GM12878 (cell line): ENCODE results near the gene OGFOD2. TPM values are rescaled to one million over a fixed set of nuclear protein-coding genes. Genes with fewer than 3 reads are reported as not detected.
A peak's percentile ranks its signal among the peaks of the same experiment; 100 is the strongest.

ENCODE experiments used
- ATAC-seq: fragments of 200-7000 bp; cut with Tn5 transposase; 3 replicates; pipeline ENCODE4 v1.9.1; 2020; ENCODE audit warnings: mild to moderate bottlenecking, moderate library complexity
- BruUV-seq: library from RNA; stranded (reverse); fragments of 400-500 nt; replicated peaks from 2 replicates; lab custom pipeline; 2021; lab: Mats Ljungman, UMichigan
- CTCF ChIA-PET: fragments of 300-600 bp; sonication (Branson Sonifier 250); formaldehyde crosslinking; extraction: SDS; loops from one replicate; lab custom pipeline; 2021; ENCODE audit warnings: inconsistent platforms; lab: Yijun Ruan, JAX
- POLR2A ChIA-PET: fragments of 350-600 bp; formaldehyde crosslinking; extraction: SDS; loops from one replicate; lab custom pipeline; 2021; ENCODE audit warnings: inconsistent platforms; lab: Charles Lee
- RAD21 ChIA-PET: fragments of 300-600 bp; sonication (Branson Sonifier 250); formaldehyde crosslinking; loops from one replicate; lab custom pipeline; 2023; ENCODE audit warnings: antibody characterized with exemption; ENCODE audit not compliant: unreplicated experiment; lab: Charles Lee
- SMC1A ChIA-PET: fragments of 300-600 bp; sonication (Branson Sonifier 250); formaldehyde crosslinking; loops from one replicate; lab custom pipeline; 2023; ENCODE audit not compliant: unreplicated experiment, uncharacterized antibody; lab: Charles Lee
- DNase-seq: peaks from one replicate; pipeline ENCODE4 v3.0.0-alpha.2; 2011; ENCODE audit warnings: low read depth, low spot score
- FAIRE-seq: peaks from 3 replicates; lab custom pipeline; 2011; peaks lifted over from hg19 to GRCh38; lab: Jason Lieb, UNC
- H2AFZ ChIP-seq: 2 replicates; pipeline ENCODE4 v1.6.0; 2011; ENCODE audit warnings: low read depth, low read length, control low read depth; ENCODE audit not compliant: control insufficient read depth
- H3K27ac ChIP-seq: 2 replicates; pipeline ENCODE4 v1.5.1; 2011; ENCODE audit warnings: control low read depth; ENCODE audit not compliant: control insufficient read depth, insufficient read depth
- H3K27me3 ChIP-seq, 2 experiments: replicated peaks in 1 of 2; 2 replicates each; pipeline versions ENCODE4 v1.6.0 to v1.6.1; 2011; ENCODE audit warnings: low read length in 1 of 2; ENCODE audit not compliant: control insufficient read depth in 2 of 2, insufficient read depth in 2 of 2
- H3K36me3 ChIP-seq, 2 experiments: 2 replicates each; pipeline ENCODE4 v1.5.1; 2011; ENCODE audit warnings: low read length in 1 of 2; ENCODE audit not compliant: control insufficient read depth in 2 of 2, insufficient read depth in 2 of 2
- H3K4me1 ChIP-seq: 2 replicates; pipeline ENCODE4 v1.6.1; 2011; ENCODE audit warnings: mild to moderate bottlenecking, low read length, moderate library complexity, mixed read lengths; ENCODE audit not compliant: control insufficient read depth, insufficient read depth
- H3K4me2 ChIP-seq: 2 replicates; pipeline ENCODE4 v1.6.0; 2011; ENCODE audit warnings: control low read depth; ENCODE audit not compliant: control insufficient read depth, insufficient read depth
- H3K4me3 ChIP-seq: fragments of 200-600 bp; sonication (generic); 2 replicates; pipeline ENCODE4 v1.5.1; 2016
- H3K79me2 ChIP-seq: 2 replicates; pipeline ENCODE4 v1.6.0; 2011; ENCODE audit warnings: low read length; ENCODE audit not compliant: control insufficient read depth, insufficient read depth
- H3K9ac ChIP-seq: 2 replicates; pipeline ENCODE4 v1.8.0; 2011; ENCODE audit warnings: low read length, control low read depth, mixed read lengths; ENCODE audit not compliant: control insufficient read depth, insufficient read depth
- H3K9me3 ChIP-seq: replicated peaks from 3 replicates; pipeline ENCODE4 v1.5.1; 2011; ENCODE audit warnings: mild to moderate bottlenecking, low read length; ENCODE audit not compliant: control insufficient read depth, insufficient read depth
- H4K20me1 ChIP-seq: 2 replicates; pipeline ENCODE4 v1.6.0; 2011; ENCODE audit not compliant: control insufficient read depth, insufficient read depth
- KLF5 ChIP-seq: fragments of 450-650 bp; IDR thresholded peaks from 2 replicates; pipeline ENCODE4 v1.6.1; 2014; ENCODE audit warnings: mild to moderate bottlenecking; ENCODE audit not compliant: partially characterized antibody
- WGBS: methylation state at CpG from one replicate; pipeline ENCODE4 v1.1.6; 2016; ENCODE audit warnings: low lambda C conversion rate; ENCODE audit not compliant: insufficient replicate concordance, insufficient coverage; ENCODE audit errors: missing lambda C conversion rate; 5-methylcytosine and 5-hydroxymethylcytosine counted together
- in situ Hi-C: fragments of 300-500 bp; cut with MboI; formaldehyde crosslinking; loops from 9 replicates; pipeline ENCODE4 v1.14.3; 2018; ENCODE audit warnings: mixed read lengths
- intact Hi-C: fragments of 100-400 bp; cut with micrococcal nuclease; formaldehyde crosslinking; loops from one replicate; pipeline ENCODE4 v1.14.2; 2022; ENCODE audit not compliant: unreplicated experiment
- polyA plus RNA-seq, 11 experiments: library from polyadenylated mRNA; depleted of rRNA in 4 of 11; unstranded in 6 of 11; stranded (reverse) in 5 of 11; fragments of >200 nt; fragmentation: Nextera tagmentation in 4 of 11; fragmentation: Illumina TruSeq in 1 of 11; extraction: Ambion mirVana in 4 of 11; extraction: Trizol in 1 of 11; gene quantifications; 1 replicate in 1 of 11; 2 replicates in 10 of 11; pipeline versions ENCODE4 v1.2.1 to v1.2.3, GENCODE V29; 2011 to 2016; ENCODE audit warnings: inconsistent platforms in 2 of 11, missing spikeins in 2 of 11, low read depth in 1 of 11
- total RNA-seq, 4 experiments: library from RNA; depleted of rRNA in 3 of 4; stranded (reverse); fragments of >200 nt in 3 of 4; fragmentation: Illumina TruSeq in 1 of 4; extraction: Trizol in 1 of 4; gene quantifications; 2 replicates each; pipeline versions ENCODE4 v1.2.1 to v1.2.3, GENCODE V29; 2013 to 2021
- TF ChIP-seq, protein P1 (sequence below): IDR thresholded peaks from 2 replicates; pipeline ENCODE4 v1.6.1; 2012; ENCODE audit warnings: mild to moderate bottlenecking, low read depth, low read length

OGFOD2 gene
- total and polyA plus RNA-seq, 10 of the 15 experiments (the other 5 are each of a cell fraction or from before 2014, with no cell fraction given): 0.93 to 29.2 (median 16.3) TPM

DNA sequence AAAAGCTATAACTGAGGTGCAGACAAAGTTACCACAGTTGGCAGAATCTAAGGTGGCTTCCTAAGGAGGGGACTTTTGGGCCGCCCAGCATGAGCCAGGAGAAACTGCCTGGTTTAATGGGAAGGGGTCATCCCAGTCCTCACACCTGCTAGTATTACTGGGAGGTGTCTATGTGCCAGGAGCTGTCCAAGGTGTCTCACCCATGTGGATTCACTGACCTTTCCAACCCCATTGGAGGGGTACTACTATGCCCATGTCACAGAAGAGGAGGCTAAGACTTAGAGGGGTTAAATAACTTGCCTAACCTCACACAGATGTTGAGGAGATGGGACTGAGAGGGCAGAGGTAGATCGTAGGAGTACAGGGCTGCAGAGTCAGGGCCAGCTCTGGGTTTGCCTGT, 19.0 kb upstream of the OGFOD2 start:
- ATAC-seq: no peak

More for the DNA sequence above, 19.0 kb upstream of the OGFOD2 start:
- ChIA-PET RAD21 (interaction anchor here (0.6 to 7.3 kb wide), 5 partner anchors 75 to 282 kb away, joined by 3 to 72 read pairs (median 3); no protein-coding TSS in a partner anchor), POLR2A (no interaction called here), CTCF (interaction anchor here (2.8 to 9.1 kb wide), 3 partner anchors 75 to 162 kb away, joined by 14 to 127 read pairs (median 46); no protein-coding TSS in a partner anchor), SMC1A (interaction anchor here (0.8 to 8.9 kb wide), 3 partner anchors 10 to 95 kb away, joined by 3 to 100 read pairs (median 3); partner anchors contain the start of gene ABCB9)
- Histone ChIP-seq H3K9ac (no peak overlapping the region), H3K27me3 (no peaks in the 10 kb centered on the region), H3K79me2 (no peaks in the 10 kb centered on the region), H3K9me3 (no peaks in the 10 kb centered on the region; the same call in 2 of the 3 replicates), H3K4me2 (no peak overlapping the region), H3K4me3 (no peak overlapping the region), H3K36me3 (no peaks in the 10 kb centered on the region), H3K27ac (no peak overlapping the region), H3K4me1 (peaks cover 14% of the 10 kb centered on the region), H4K20me1 (no peaks in the 10 kb centered on the region), H2AFZ (no peak overlapping the region)
- DNase-seq: no peak
- 27% methylated on average over 2 of the region's 2 CpGs for WGBS
- FAIRE-seq: no peak
- no TSS peak for BruUV-seq
- in situ Hi-C loops (no loop called here), intact Hi-C loops (no loop called here)
- TF ChIP-seq, protein P1, sequence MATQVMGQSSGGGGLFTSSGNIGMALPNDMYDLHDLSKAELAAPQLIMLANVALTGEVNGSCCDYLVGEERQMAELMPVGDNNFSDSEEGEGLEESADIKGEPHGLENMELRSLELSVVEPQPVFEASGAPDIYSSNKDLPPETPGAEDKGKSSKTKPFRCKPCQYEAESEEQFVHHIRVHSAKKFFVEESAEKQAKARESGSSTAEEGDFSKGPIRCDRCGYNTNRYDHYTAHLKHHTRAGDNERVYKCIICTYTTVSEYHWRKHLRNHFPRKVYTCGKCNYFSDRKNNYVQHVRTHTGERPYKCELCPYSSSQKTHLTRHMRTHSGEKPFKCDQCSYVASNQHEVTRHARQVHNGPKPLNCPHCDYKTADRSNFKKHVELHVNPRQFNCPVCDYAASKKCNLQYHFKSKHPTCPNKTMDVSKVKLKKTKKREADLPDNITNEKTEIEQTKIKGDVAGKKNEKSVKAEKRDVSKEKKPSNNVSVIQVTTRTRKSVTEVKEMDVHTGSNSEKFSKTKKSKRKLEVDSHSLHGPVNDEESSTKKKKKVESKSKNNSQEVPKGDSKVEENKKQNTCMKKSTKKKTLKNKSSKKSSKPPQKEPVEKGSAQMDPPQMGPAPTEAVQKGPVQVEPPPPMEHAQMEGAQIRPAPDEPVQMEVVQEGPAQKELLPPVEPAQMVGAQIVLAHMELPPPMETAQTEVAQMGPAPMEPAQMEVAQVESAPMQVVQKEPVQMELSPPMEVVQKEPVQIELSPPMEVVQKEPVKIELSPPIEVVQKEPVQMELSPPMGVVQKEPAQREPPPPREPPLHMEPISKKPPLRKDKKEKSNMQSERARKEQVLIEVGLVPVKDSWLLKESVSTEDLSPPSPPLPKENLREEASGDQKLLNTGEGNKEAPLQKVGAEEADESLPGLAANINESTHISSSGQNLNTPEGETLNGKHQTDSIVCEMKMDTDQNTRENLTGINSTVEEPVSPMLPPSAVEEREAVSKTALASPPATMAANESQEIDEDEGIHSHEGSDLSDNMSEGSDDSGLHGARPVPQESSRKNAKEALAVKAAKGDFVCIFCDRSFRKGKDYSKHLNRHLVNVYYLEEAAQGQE: peak; percentile 65
- TF ChIP-seq KLF5: no peak
